Measurements from ENCODE around the gene SERPINA10. TPM values are rescaled to one million over a fixed set of nuclear protein-coding genes. Genes with fewer than 3 reads are reported as not detected.
A peak's percentile ranks its signal among the peaks of the same experiment; 100 is the strongest.

SERPINA10 gene
- total and polyA plus RNA-seq, 2 of the 13 experiments (the other 11 are each of a cell fraction or from before 2014, with no cell fraction given) = 20.1 to 20.2 TPM

DNA sequence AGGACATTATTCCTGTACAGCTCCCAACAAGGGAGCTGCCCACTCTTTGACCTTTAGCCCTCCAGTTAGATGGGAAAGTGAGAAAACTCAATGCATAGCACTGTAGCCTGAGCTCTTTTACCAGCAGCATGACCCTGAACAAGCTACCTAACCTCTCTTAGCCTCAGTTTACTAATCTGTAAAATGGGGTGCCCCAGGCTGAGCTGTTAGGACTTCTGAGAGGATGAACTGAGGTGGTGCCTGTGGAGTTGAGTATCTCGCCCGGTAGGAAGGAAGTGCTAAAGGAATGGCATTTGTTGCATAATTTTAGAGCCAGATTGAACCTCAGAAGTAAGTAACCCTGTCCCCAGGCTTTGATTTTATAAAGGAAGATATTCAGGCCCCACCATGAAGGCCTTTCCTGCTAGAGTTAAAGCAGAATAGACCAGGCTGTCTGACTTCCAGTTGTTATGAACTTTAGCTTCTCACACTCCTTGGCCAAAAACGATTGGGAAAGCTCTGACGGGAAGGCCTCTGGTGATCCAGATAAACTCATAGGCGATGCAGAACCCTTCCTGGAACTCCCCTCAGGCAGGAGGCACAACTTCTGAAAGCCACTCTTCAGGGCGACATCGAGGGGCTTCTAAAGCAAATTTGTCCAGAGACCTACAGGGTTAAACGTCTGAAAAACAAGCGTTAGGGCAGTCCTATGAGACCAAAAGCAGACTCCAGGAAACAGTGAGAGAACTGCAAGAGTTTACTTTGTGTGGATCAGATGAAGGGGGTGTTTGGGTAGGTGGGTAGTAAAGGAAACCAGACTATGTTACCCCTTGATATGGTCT, 2.5 kb upstream of the SERPINA10 start (continued):
- TF ChIP-seq, protein P1, sequence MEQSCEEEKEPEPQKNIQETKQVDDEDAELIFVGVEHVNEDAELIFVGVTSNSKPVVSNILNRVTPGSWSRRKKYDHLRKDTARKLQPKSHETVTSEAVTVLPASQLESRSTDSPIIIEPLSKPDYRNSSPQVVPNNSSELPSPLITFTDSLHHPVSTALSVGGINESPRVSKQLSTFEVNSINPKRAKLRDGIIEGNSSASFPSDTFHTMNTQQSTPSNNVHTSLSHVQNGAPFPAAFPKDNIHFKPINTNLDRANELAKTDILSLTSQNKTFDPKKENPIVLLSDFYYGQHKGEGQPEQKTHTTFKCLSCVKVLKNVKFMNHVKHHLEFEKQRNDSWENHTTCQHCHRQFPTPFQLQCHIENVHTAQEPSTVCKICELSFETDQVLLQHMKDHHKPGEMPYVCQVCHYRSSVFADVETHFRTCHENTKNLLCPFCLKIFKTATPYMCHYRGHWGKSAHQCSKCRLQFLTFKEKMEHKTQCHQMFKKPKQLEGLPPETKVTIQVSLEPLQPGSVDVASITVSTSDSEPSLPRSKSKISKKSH (CRISPR knock-in tag; IDR thresholded peaks at IDR 0.05; ENCODE audit: borderline replicate concordance) = no peak
- TF ChIP-seq HMG20B (CRISPR knock-in tag; conservative IDR thresholded peaks at IDR 0.05) (no peak), NFIB (CRISPR knock-in tag; IDR thresholded peaks at IDR 0.05; ENCODE audit: borderline replicate concordance) (no peak), ZNF205 (CRISPR knock-in tag; IDR thresholded peaks at IDR 0.05) (no peak), SOX5 (CRISPR knock-in tag; IDR thresholded peaks at IDR 0.05; ENCODE audit: borderline replicate concordance) (no peak)
- TF ChIP-seq, protein P2, sequence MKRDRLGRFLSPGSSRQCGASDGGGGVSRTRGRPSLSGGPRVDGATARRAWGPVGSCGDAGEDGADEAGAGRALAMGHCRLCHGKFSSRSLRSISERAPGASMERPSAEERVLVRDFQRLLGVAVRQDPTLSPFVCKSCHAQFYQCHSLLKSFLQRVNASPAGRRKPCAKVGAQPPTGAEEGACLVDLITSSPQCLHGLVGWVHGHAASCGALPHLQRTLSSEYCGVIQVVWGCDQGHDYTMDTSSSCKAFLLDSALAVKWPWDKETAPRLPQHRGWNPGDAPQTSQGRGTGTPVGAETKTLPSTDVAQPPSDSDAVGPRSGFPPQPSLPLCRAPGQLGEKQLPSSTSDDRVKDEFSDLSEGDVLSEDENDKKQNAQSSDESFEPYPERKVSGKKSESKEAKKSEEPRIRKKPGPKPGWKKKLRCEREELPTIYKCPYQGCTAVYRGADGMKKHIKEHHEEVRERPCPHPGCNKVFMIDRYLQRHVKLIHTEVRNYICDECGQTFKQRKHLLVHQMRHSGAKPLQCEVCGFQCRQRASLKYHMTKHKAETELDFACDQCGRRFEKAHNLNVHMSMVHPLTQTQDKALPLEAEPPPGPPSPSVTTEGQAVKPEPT (CRISPR knock-in tag; IDR thresholded peaks at IDR 0.05; ENCODE audit: low read depth) = no peak

DNA sequence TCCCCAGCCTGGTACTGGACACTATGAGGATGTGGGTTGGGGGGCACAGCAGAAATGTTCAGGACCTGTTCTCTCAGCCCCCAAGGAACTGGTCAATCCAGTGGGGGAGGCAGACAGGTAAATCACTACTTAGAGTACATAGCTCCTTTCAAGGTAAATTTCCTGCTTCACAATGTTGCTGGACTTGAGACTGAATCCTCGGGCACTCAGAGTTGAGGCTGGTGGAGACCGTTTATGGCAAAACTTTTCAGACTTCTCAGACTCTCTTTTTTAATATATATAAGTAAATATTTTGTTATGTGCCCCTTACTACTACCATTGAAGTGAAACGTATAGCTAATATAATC, 483 bp upstream of the SERPINA10 start:
- H3K27me3 ChIP-seq (ENCODE audit: control insufficient read depth in 1 of 2, insufficient read depth in 2 of 2, low read length in 2 of 2) = no peaks in the 10 kb centered on the region; a peak in 1 of 5 replicates
- DNase-seq (ENCODE audit: low spot score) (no peak), FAIRE-seq (no peak), ATAC-seq (no peak)
- peak overlapping the region; percentile 68 for H3K9ac ChIP-seq (ENCODE audit: insufficient read depth, low read depth, low read length)
- no peak overlapping the region for H2AFZ ChIP-seq (ENCODE audit: low read length)
- H3K4me2 ChIP-seq (ENCODE audit: low read depth, low read length) = peak overlapping the region; percentile 98
- in situ Hi-C loops (cut with HindIII; ENCODE audit: extremely low pct_ligation_motif_present, low pct_unique_long_range_greater_than_20kb) (no loop called here), intact Hi-C loops (cut with micrococcal nuclease; ENCODE audit: unreplicated experiment) (loop anchor here (1.0 to 5.0 kb wide), 2 partner anchors 16 to 156 kb away; no protein-coding TSS in a partner anchor)
- peaks cover 27% of the 10 kb centered on the region for H3K79me2 ChIP-seq (ENCODE audit: insufficient read depth, low read length)
- peaks cover 3 to 7% of the 10 kb centered on the region in 2 experiments; a peak in 3 of 5 replicates for H3K36me3 ChIP-seq (replicated peaks in 1 of 2; ENCODE audit: control insufficient read depth in 1 of 2, insufficient read depth in 2 of 2, low read length in 2 of 2)
- CTCF ChIA-PET (ENCODE audit: low intra/inter-chr PET ratio, low total read pairs) = no interaction called here
- H3K4me1 ChIP-seq (ENCODE audit: insufficient read depth, low read length) = peaks cover 96% of the 10 kb centered on the region
- H3K9me3 ChIP-seq (ENCODE audit: low read length) = no peaks in the 10 kb centered on the region
- BruUV-seq (replicated peaks) = TSS peak; percentile 63
- H3K4me3 ChIP-seq (replicated peaks in 1 of 3; ENCODE audit: insufficient read depth in 1 of 3, low read depth in 2 of 3, low read length in 3 of 3) = peak overlapping the region in 2 of 3 experiments; percentile 7 to 56; a peak in 2 of 6 replicates
- peak overlapping the region; percentile 97 for H3K27ac ChIP-seq (ENCODE audit: extremely low read length, insufficient read depth, low read length)
- POLR2A ChIA-PET = interaction anchor here (0.7 to 4.9 kb wide), 44 partner anchors 11 to 334 kb away, joined by 3 to 122 read pairs (median 4); partner anchors contain the start of genes DDX24, IFI27L1, PPP4R4 and SERPINA1
- H4K20me1 ChIP-seq (ENCODE audit: insufficient read depth, low read length) = no peaks in the 10 kb centered on the region
- 64% methylated on average over 3 of the region's 3 CpGs for WGBS (ENCODE audit: low lambda C conversion rate)
- no peak for TF ChIP-seq NFATC3 (CRISPR knock-in tag; IDR thresholded peaks at IDR 0.05)
- no peak for TF ChIP-seq PHF21A (CRISPR knock-in tag; IDR thresholded peaks at IDR 0.05)
- no peak for TF ChIP-seq ZNF644 (CRISPR knock-in tag; IDR thresholded peaks at IDR 0.05; ENCODE audit: low read depth)
- TF ChIP-seq ZBTB3 (CRISPR knock-in tag; IDR thresholded peaks at IDR 0.05; ENCODE audit: borderline replicate concordance, low read depth) = no peak
- TF ChIP-seq SMAD3 (CRISPR knock-in tag; IDR thresholded peaks at IDR 0.05) = no peak
- TF ChIP-seq, protein P3, sequence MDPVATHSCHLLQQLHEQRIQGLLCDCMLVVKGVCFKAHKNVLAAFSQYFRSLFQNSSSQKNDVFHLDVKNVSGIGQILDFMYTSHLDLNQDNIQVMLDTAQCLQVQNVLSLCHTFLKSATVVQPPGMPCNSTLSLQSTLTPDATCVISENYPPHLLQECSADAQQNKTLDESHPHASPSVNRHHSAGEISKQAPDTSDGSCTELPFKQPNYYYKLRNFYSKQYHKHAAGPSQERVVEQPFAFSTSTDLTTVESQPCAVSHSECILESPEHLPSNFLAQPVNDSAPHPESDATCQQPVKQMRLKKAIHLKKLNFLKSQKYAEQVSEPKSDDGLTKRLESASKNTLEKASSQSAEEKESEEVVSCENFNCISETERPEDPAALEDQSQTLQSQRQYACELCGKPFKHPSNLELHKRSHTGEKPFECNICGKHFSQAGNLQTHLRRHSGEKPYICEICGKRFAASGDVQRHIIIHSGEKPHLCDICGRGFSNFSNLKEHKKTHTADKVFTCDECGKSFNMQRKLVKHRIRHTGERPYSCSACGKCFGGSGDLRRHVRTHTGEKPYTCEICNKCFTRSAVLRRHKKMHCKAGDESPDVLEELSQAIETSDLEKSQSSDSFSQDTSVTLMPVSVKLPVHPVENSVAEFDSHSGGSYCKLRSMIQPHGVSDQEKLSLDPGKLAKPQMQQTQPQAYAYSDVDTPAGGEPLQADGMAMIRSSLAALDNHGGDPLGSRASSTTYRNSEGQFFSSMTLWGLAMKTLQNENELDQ (CRISPR knock-in tag; IDR thresholded peaks at IDR 0.05; ENCODE audit: borderline replicate concordance) = no peak
- TF ChIP-seq ZNF678 (CRISPR knock-in tag; IDR thresholded peaks at IDR 0.05) = 0 out of 2 replicates have a peak, but pooled peaks have one; percentile 1
- no peak for TF ChIP-seq ZFP36 (IDR thresholded peaks at IDR 0.05; ENCODE audit: borderline replicate concordance, low read depth, low read length, partially characterized antibody)
- no peak for TF ChIP-seq ZNF251 (CRISPR knock-in tag; IDR thresholded peaks at IDR 0.05)
- no peak for TF ChIP-seq PHF20 (CRISPR knock-in tag; IDR thresholded peaks at IDR 0.05)
- 0 out of 2 replicates have a peak, but pooled peaks have one; percentile 3 for TF ChIP-seq BORCS8-MEF2B (CRISPR knock-in tag; IDR thresholded peaks at IDR 0.05)

All from HepG2 (cell line).